Measurements from ENCODE around the gene ANKIB1. TPM values are rescaled to one million over a fixed set of nuclear protein-coding genes. Genes with fewer than 3 reads are reported as not detected.

The ANKIB1 gene
- total and polyA plus RNA-seq, 11 donors: 9.0 to 67.9 (median 43.4) TPM

DNA sequence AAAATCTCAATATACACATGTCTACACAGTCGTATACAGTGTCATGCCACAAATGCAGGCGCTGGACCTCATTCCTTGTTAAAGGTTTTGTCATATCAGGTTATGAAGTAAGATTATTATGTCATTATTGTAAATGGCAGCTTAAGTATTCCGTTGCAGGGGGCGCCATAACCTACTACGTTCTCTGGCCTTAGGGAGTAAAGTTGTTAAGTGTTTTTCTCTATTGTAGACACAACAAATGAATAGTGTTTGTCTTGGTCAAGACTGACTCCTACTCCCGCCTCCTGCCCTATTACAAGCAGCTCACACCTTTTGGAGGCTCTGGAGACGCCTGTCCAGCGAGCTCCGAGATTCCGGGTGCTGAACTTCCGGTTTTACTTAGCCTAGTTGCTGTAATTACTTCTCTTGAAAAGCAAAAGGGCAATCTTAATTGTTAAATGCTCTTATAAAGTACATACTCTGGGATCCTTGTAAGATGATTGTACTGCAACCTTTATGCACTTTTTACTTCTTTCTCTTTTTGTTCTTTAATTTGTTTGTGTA lies 202.5 kb downstream of the ANKIB1 start:
- H3K27me3 ChIP-seq: no peaks in the 10 kb centered on the region
- H3K4me1 ChIP-seq: peaks cover 0 to 19% (median 11%) of the 10 kb centered on the region in 12 donors
- H3K36me3 ChIP-seq: peaks cover 0 to 44% (median 40%) of the 10 kb centered on the region in 9 donors
- intact Hi-C loops (cut with DNase I): loop anchor here in 9 of 10 donors (2.0 to 10.0 kb wide), 8 partner anchors 201 to 621 kb away; partner anchors contain the start of genes ANKIB1 (in 7 of the 9), KRIT1 (in 7 of the 9), LRRD1 (in 5 of the 9) and MTERF1 (in 3 of the 9)
- ATAC-seq (peak in 3 of 4 donors; percentile 18 to 49 (median 33)), DNase-seq (peak in 4 of 5 donors; percentile 25 to 46 (median 42))
- peak overlapping the region; percentile 79 to 98 (median 96) for H3K27ac ChIP-seq
- WGBS, 4 donors: 0 to 1% (median 1%) methylated on average over 11 of the region's 11 CpGs
- H3K4me3 ChIP-seq: peak overlapping the region; percentile 81 to 100 (median 92)
- no peaks in the 10 kb centered on the region for H3K9me3 ChIP-seq
- no peak for TF ChIP-seq POLR2A (IDR thresholded peaks at IDR 0.05)
- TF ChIP-seq, protein P1, sequence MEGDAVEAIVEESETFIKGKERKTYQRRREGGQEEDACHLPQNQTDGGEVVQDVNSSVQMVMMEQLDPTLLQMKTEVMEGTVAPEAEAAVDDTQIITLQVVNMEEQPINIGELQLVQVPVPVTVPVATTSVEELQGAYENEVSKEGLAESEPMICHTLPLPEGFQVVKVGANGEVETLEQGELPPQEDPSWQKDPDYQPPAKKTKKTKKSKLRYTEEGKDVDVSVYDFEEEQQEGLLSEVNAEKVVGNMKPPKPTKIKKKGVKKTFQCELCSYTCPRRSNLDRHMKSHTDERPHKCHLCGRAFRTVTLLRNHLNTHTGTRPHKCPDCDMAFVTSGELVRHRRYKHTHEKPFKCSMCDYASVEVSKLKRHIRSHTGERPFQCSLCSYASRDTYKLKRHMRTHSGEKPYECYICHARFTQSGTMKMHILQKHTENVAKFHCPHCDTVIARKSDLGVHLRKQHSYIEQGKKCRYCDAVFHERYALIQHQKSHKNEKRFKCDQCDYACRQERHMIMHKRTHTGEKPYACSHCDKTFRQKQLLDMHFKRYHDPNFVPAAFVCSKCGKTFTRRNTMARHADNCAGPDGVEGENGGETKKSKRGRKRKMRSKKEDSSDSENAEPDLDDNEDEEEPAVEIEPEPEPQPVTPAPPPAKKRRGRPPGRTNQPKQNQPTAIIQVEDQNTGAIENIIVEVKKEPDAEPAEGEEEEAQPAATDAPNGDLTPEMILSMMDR (IDR thresholded peaks at IDR 0.05): peak in 10 of 12 donors; percentile 10 to 58 (median 41)

Small RNA genes within 50 kb of the gene (microRNA-seq; reads per million reads assigned to microRNA genes)
- 0 reads per million in 4 donors for gene MIR1285-1

Other genes with a start within 250 kb of the ANKIB1 start
- gene CYP51A1, start 111.5 kb upstream of the ANKIB1 start, total RNA-seq: 10 to 100 TPM; 16.6 to 42.2 (median 32.7) TPM
- gene CYP51A1, start 111.5 kb upstream of the ANKIB1 start, polyA plus RNA-seq: 10 to 100 TPM in 1 of 2 donors, 1 to 10 TPM in 1; 6.7 to 45.9 TPM
- gene LRRD1, start 66.8 kb upstream of the ANKIB1 start, total RNA-seq: under 1 TPM in 4 of 9 donors, not detected in 5; 0.17 to 0.33 (median 0.19) TPM
- gene LRRD1, start 66.8 kb upstream of the ANKIB1 start, polyA plus RNA-seq: not detected
- gene KRIT1, start 60 bp upstream of the ANKIB1 start, total RNA-seq: 10 to 100 TPM; 22.1 to 45.0 (median 31.0) TPM
- 10 to 100 TPM; 13.0 to 21.2 TPM for gene KRIT1, start 60 bp upstream of the ANKIB1 start, polyA plus RNA-seq
- gene GATAD1, start 201.5 kb downstream of the ANKIB1 start, total RNA-seq: 10 to 100 TPM in 8 of 9 donors, 1 to 10 TPM in 1; 8.5 to 20.5 (median 11.8) TPM
- 10 to 100 TPM; 13.8 to 16.5 TPM for gene GATAD1, start 201.5 kb downstream of the ANKIB1 start, polyA plus RNA-seq
- gene ERVW-1, start 232.0 kb downstream of the ANKIB1 start, total RNA-seq: under 1 TPM in 2 of 9 donors, not detected in 7; 0.15 to 0.27 TPM
- not detected for gene ERVW-1, start 232.0 kb downstream of the ANKIB1 start, polyA plus RNA-seq

Measured in heart left ventricle (tissue), 16 donors.